Renal cortical epithelial cell (primary cell): ENCODE data around the gene ARHGAP10. TPM values are rescaled to one million over a fixed set of nuclear protein-coding genes. Genes with fewer than 3 reads are reported as not detected.
A peak's percentile ranks its signal among the peaks of the same experiment; 100 is the strongest.

Source experiments
- DNase-seq: peaks from one replicate; pipeline ENCODE4 v3.0.0-alpha.2; 2011; ENCODE audit warnings: low read depth
- total RNA-seq: library from RNA; depleted of rRNA; stranded (reverse); fragments of >200 nt; gene quantifications from 2 replicates; pipeline ENCODE4 v1.2.3, GENCODE V29; 2014

Gene ARHGAP10
- total RNA-seq, 1 donor from 2014 or later = 18.3 TPM

DNA sequence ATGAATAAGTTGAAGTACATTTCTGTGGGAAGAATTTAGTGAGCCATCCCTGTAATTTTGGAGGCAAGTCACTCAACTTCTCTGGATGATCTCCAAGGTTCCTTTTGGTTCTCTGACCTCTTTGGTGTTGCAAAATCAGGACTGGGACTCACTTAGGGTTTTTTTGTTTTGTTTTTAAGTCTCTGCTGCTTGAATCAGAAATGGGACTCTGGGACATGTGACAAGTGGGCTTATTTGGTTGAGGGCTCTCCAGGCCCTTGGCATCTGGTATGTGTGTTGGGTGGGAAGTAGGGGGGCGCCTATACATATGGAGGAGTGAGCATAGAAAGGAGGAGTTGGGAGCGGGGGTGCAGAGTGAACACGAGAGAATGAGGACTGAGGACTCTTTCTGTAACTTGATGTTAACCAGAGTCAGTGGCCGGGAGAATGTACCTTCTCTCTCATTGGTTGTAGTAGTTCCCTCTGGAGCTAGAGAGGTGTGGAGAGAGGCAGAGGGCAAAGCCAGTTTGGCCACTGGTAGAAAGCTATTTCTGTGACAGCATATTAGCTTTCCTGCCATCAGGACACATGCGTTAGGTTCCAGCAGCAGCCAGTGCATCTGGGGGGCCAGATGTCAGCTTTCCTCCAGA, 1.9 kb downstream of the ARHGAP10 start:
- peak; percentile 51 for DNase-seq

DNA sequence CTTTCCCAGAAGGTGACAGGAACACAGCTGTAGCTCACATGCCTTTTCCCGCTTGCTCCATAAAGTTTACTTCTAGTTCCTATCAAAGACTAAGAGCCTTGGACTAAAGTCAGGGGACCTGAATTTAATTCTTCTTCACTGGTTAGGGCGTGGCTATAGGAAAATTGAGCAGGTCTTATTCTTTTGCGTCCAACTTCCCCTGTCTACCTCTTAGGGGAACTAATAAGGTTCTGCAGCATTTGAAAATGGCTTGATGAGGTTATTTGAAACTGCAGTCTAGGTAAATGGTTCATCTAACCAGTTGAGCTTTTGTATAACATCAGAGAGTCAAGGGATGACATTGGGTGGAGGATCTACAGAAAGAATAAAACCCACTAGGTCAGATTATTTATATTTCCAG, 2.6 kb downstream of the ARHGAP10 start:
- no peak for DNase-seq

DNA sequence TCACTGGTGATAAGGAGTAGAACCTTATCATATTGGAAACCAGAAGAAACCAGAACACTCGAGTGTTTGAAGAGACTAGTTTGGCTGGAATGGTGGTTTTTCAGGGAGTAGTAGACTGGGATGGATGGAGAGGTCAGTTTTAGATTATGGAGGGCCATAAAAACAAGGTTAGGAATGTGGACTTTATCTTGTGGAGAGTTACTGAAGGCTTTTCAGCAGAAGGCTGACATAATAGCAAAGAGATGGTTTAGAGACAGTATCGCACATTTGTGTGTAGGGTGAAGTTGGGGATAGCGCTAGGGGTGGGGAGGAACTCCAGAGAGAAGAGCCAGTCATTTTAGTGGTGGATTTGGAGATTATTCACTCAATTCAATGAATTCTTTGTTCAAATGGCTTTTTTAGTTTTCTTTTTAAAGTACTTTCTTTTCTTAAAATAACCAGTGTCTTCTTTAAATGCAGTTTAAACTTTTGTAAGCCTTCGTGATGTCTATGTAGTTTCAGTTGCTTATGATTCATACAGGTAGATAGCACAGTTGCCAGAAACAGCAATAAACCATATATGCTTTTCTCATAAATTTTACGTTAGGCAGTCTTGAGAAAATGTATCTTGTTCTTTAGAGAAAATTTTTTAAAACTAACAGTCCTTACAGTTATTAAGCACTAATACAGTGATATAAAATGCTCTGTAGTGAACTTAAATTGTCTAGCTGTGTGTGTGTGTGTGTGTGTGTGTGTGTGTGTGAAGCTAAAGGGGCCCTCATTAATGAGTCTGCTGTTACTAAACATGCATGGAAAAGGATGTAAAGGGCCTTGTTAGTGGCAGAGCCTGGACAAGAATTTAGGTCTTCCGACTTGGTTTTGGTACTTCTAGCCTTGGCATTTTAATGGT, 3.8 kb downstream of the ARHGAP10 start:
- DNase-seq = no peak

DNA sequence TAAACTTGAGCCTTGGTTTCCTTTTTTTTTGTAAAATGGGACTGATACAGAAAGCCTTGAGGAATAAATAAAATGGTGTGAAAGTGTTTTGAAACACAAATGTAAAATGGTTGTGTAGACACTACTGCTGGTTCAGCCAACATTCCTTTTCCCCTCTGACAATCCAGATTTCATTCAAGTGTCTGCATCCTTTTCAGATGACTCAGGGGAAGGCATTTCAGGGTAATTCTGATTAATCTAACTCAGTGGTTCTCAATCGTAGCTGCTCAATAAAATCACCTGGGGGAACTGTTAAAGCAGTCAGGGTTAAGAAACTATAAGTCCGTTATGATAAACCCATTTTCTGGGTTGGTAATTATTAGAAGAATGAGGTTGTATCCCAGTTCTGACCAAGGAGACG, 4.6 kb downstream of the ARHGAP10 start:
- peak; percentile 92 for DNase-seq

DNA sequence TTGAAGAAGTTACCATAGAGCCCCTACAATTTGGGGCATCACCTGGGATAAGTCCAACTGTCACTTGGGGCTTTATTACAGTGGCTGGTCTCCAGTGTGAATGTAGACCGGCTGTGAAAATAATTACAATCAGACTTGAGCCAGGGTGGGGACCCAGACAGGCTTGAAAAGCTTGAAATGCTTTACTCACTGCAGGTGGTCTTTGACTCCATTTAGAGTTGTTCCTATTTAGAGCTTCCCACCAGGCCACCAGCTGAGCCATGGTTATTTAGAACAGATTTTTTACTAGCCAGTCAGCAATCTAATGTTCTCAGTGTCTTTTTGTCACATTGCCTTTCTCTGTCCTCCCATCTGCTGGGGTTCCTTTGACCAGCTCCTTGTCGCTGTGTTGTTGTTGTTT, 5.7 kb downstream of the ARHGAP10 start:
- DNase-seq = no peak

DNA sequence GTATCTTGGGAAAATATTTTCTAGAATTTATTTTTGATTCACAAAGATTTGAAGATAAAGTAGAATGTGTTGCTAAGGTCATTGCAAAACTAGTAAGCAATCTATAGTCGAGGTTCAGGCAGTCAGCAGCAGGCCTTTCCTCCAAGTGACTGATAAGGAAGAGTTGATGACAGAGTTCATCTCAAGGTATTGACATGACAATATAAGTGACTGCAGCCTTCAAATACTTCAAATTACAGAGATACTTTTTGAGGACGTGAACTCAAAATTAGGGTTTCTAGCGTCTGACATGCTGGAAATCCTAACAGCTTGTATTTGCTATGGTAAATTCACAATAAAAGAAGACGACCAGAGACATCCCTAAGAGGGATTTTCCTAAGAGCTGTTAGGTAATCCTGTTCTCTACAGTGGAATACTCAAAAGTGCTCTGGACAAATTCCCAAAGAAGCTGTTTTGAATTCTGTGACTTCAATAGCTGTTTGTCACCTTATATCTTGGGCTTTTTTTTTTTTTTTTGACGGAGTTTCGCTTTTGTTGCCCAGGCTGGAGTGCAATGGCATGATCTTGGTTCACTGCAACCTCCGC, 7.4 kb downstream of the ARHGAP10 start:
- DNase-seq = no peak

DNA sequence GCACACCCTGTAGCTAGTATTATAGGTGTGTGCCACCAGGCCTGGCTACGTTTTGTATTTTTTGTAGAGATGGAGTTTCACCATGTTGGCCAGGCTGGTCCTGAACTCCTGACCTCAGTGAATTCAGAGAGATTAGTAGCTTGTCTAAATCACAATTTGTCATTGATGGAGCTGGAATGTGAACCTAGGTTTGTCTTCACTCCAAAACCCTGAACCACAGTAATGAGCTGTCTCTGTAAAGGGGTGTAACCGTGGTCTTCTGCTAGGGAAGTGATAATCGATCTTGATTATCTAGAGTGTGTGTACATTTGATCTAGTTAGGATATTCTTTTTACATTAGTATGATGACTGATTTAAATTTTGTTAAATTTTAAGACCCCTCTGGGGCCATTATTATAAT, 8.3 kb downstream of the ARHGAP10 start:
- no peak for DNase-seq

DNA sequence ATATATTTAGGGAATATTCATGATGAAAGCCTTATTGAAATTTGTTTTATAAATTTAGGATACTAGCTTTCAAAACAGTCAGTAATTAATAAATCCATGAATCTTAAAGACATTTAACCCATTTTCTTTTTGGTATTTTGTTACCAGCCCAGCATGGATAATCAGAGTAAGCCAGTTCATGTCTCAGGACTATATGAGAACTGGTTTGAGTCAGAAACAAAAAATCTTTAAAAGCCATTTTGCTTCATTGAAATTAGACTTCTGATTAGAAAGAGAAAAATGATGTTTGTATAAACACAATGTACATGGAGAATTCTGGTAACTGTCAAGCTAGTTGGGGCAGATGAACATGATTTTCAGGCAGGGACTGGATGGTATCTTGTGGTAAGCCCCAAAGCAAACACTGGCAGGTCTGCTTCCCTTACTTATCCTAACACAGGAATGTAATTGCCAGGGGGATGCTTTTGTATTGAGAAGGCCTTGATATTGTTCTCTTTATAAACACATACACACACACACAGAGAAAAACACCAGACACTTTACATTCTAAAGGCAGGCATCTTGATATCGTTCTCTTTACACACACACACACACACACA, 9.4 kb downstream of the ARHGAP10 start:
- DNase-seq = peak; percentile 74

DNA sequence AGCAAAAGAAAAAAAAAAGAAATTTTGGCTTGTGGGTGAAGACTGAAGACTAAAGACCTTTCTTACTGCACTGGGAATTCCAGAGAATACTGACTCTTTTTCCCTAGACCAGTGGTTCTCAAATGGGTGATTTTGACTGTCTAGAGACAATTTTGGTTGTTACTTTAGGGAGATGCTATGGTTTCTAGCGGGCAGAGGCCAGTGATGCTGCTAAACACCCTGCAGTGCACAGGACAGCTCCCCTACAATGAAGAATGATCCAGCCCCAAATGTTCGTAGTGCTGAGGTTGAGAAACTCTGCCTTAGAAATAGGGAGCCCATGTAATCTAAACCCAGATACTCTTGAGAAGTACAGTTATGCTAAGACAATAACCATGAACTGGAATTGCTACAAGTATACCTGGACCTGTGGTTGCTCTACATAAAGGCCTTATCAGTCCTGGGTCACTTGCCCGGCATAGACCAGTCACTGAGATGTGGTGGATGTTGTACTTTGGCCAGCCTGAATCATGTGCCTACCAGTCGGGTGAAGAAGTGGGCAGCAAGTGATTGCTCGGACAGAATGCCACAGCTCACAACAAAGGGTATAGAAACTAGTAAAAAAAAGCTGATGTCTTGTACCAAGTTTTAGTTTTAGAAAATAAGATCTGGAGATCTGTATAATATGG, 16.0 kb downstream of the ARHGAP10 start:
- DNase-seq = peak; percentile 54

DNA sequence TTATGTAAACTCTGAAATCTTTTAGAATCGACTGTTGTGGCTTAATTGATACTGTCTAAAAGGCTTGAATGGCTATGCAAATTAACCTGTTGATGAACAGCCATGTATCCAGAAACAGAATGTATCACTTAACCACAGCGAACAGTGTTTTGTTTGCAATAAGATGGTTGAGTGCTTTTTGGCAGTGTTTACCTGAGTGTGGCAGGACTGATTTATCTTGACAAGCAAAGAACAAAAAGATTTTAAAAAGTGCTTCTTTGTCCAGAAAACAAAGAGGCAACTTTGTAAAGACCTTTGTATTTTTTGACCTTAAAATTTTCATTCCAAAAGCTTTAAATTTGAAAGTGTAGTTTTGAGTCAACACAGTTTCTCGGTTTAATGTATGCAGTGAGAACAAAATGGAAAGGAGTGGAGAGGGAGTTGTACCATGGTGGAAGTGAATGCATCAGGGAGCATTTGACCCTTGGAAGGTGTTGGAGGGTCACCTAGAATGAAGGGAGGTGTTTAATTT, 18.0 kb downstream of the ARHGAP10 start:
- peak; percentile 94 for DNase-seq

DNA sequence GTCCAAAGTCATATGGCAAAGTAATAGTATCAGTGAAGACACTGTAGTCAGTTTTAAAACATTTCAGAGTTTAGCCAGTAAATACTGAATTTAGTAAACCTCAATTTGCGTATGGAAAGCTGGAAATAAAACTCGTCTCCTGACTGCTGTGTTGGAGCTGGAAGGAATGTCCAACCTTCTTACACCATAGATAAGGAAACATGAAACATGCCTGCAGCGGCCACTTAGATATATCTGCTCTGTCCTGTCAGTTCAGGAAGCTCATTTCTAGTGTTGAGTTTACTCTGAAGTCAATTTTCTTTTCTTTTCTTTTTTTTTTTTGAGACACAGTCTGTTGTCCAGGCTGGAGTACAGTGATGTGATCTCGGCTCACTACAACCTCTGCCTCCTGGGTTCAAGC, 21.2 kb downstream of the ARHGAP10 start:
- DNase-seq = no peak

DNA sequence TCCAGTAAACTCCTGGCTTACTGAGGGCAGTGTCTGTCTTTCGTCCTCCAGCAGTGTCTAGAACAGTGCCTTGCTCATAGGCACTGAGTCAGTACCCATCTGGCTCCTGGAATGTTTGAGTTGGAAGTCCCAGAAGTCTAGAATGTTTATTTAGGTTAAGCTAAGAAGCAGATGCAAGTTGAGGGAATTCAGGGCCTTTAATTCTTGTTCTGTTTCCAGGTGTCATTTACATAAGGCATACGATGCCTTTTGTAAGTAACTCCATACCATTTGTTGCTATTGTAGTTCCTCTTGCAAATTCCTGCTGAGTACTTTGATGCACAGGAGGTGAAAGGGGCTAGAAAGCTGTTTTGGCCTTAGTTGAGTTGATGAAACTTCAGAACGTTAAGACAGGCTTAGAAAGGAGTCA, 22.2 kb downstream of the ARHGAP10 start:
- DNase-seq = peak; percentile 74

DNA sequence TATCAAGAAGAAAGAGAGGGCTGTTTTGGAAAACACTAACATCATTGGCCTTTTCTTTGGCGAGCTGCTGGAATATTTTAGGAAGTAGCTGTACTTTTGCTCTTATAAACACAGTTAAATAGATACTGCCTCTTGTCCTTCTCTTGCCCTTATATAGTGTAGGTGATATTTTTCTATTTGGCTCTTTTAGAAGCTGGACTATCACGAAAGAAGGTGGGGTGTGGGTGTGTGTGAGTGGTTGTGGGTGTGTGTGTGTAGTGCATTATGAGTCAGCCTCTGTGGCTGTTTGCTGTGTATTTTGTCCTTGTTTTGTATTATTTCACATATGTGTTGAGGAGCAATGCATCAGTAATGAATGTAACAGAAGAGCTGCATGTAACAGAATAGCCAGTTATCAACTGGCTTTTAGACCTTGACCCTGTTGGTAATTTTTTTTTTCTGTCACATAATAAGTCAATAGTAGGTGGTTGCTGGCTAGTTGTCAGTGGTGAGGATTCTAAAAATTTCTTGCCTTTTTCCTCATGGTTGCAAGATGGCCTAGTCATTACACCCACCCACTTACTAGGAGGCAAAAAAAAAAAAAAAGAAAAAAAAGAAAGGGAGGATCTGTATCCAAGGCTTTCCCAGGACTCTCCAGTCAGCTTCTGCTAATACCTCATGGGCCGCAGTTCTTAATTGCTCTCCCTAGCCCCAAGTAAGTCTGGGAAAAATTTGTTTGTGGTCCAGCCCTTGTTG, 23.8 kb downstream of the ARHGAP10 start:
- DNase-seq = no peak

DNA sequence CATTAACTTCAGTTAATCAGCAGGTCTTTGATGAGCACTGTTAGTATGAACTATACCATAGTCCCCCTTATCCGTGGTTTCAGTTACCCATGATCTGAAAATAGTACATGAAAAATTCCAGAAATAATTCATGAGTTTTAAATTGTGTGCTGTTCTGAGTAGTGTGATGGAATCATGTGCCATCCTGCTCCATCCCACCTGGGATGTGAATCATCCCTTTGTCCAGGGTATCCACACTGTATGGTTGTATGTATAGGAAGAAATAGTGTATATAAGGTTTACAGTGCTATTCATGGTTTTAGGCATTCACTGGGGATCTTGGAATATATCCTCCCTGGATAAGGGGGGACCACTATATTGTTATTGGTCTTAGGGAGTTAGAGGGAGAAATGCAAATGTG, 24.5 kb downstream of the ARHGAP10 start:
- DNase-seq = no peak

DNA sequence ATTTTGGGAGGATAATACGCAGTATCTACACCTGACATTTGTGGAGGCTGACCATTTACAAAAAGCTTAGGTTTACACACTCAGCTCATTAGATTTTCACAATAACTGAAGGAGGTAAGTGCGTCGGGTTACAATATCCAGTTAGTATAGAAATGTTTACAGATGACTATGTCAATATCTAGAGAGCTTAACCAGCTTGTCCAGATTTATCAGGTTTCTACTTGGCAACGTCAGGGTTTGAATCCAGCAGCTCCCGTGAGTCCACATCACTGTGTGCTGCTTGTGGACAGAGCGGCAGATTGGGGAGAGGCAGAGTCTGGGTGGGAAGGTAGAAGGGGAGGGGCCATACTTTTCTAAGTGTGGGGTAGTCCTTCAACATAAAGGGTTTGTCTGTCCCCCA, 28.3 kb downstream of the ARHGAP10 start:
- DNase-seq = no peak

DNA sequence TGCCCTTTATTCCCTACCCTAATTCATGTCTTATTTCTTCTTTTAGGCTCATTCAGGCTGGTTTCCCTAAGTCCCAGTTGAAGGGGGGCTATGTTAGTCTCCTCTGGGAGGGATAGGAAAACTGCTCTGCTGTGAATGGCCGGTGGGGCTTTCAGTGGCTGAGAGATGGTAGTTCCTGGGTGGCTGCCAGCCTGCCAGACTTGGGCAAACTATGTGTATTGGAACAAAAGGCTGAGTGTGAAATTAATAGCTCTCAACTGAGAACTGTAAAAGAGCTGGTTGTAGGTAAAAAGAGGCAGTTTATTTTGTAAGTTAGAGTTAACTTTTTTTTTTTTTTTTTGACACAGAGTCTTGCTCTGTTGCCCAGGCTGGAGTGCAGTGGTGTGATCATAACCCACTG, 28.8 kb downstream of the ARHGAP10 start:
- DNase-seq = no peak

DNA sequence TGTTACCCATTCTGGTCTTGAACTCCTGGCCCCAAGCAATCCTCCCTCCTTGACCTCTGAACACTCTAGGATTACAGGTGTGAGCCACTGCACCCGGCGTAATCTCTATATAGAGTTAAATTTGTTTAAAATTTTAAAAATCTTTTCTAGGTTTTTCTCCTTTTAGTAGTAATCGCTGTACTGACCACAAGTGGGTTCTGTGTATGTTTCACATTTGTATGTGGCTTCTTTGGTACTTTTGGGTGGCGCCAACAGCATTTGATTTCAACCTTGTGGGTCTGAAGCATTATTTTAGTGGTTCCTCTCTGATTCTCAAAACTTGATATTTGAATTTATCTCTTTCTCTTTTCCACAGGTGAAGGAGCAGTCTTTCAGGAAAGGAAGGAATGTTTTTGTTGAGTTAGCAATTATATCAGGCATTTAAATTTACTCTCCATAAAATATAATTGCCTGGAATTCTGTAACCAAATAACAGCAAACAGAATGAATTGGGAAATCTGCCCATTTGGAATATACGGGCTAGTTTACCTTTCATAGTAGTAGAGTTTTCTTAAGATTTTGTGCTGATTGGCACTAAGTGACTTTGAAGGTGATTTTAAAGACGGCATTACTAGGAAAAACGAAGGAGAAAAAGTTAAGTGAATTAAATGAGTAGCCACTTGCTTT, 29.5 kb downstream of the ARHGAP10 start:
- DNase-seq = no peak

DNA sequence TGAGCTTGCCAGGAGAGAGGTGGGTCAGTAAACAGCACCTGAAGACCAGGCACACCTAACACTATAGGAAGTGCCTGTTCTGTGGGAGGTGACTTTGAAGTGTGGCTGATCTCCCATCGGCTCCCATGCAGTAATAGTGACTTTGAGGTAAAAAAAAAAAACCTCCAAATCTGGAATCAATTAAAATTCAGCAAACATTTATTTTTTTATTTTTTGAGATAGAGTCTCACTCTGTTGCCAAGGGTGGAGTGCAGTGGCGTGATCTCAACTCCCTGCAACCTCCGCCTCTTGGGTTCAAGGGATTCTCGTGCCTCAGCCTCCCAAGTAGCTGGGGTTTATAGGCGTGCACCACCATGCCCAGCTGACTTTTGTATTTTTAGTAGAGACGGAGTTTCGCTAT, 32.4 kb downstream of the ARHGAP10 start:
- DNase-seq = no peak

DNA sequence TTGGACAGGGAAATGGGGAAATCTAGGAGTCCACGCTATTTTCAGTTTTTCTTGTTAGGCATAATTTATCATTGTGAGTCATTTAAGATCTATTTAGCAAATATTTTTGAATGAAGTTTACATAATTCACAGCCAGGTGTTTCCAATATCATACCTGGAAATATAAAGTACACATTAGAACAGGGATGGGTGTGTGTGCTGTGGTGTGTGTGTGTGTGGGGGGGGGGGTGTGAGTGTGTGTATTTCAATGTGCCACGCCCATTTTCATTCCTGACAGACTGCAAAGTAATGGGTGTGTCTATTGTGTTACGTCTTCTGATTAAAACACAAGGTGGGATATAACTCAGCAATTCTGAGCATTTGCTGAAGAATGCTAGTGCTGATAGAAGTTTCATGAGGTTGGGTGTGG, 33.2 kb downstream of the ARHGAP10 start:
- DNase-seq = no peak

DNA sequence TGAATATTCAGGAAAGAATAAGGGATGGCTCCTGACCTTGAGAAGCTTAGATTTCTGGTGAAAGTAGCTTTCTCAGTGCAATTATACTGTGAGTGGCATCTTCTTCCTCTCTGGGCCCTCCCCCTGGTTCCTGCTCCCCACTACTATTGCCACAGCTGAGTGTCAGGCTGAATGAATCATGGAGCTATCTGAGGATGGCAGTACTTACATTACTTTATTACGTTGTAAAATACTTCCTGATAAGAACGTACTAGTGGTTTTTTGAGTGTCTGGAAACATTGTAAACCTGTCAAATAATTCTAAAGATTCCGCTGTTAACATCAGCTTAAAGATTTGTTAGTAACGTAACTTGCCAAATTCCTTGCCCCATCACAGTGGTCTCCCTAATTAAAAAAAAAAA, 36.2 kb downstream of the ARHGAP10 start:
- peak; percentile 58 for DNase-seq

DNA sequence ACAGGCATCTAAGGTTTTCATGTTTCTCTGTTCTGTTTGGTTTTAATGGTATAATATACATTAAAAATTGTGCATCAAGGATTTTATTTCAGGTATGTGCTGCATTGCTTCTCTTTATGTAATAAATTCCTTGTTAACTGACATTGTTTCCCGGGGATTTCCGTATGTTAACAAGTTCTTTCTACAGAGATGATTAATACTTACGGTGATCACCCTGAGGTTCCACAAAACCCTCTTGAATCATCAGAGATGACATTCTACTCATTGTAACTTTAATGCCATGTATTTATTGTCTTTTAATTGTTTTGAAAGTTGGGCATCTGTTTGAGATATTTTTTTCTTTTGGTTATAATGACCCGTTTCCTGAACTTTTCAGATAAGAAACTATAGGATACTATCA, 37.5 kb downstream of the ARHGAP10 start:
- peak; percentile 30 for DNase-seq
